GM23338 (cell line): ENCODE results near the gene PTPRN2. TPM values are rescaled to one million over a fixed set of nuclear protein-coding genes. Genes with fewer than 3 reads are reported as not detected.

Source experiments
- CREB1 ChIP-seq: fragments of 250-450 bp; sonication (Bioruptor Pico); IDR thresholded peaks from 2 replicates; pipeline ENCODE4 v1.5.0; 2020; ENCODE audit warnings: low read depth, mild to moderate bottlenecking, moderate library complexity
- EZH2 ChIP-seq: fragments of 200-600 bp; sonication (generic); IDR thresholded peaks from one replicate; pipeline ENCODE4 v1.8.0; 2017; ENCODE audit warnings: antibody characterized with exemption, mild to moderate bottlenecking, low read depth; ENCODE audit not compliant: unreplicated experiment
- EZH2phosphoT487 ChIP-seq: fragments of 200-600 bp; sonication (generic); IDR thresholded peaks from one replicate; pipeline ENCODE4 v1.8.1; 2018; ENCODE audit warnings: antibody characterized with exemption; ENCODE audit not compliant: unreplicated experiment
- JUNB ChIP-seq: IDR thresholded peaks from one replicate; pipeline ENCODE4 v1.6.1; 2016; ENCODE audit warnings: antibody characterized with exemption; ENCODE audit not compliant: unreplicated experiment
- STAT1 ChIP-seq: IDR thresholded peaks from one replicate; pipeline ENCODE4 v1.6.1; 2016; ENCODE audit warnings: antibody characterized with exemption; ENCODE audit not compliant: unreplicated experiment
- ZNF331 ChIP-seq: fragments of 250-450 bp; sonication (Bioruptor Pico); IDR thresholded peaks from 2 replicates; pipeline ENCODE4 v1.5.0; 2020; ENCODE audit warnings: low read depth, mild to moderate bottlenecking, moderate library complexity
- polyA plus RNA-seq: library from polyadenylated mRNA; unstranded; fragments of >200 nt; fragmentation: Nextera tagmentation; extraction: Ambion mirVana; gene quantifications from 2 replicates; pipeline ENCODE4 v1.2.1, GENCODE V29; 2016
- total RNA-seq: library from RNA; depleted of rRNA; stranded (reverse); fragments of >200 nt; shearing (Covaris generic); gene quantifications from 2 replicates; pipeline ENCODE4 v1.2.3, GENCODE V29; 2014
- TF ChIP-seq, protein P1 (sequence below): IDR thresholded peaks from one replicate; pipeline ENCODE4 v1.6.1; 2018; ENCODE audit warnings: antibody characterized with exemption; ENCODE audit not compliant: unreplicated experiment
- TF ChIP-seq, protein P2 (sequence below): fragments of 250-450 bp; sonication (Bioruptor Pico); IDR thresholded peaks from 2 replicates; pipeline ENCODE4 v1.5.0; 2020; ENCODE audit warnings: mild to moderate bottlenecking, moderate library complexity

PTPRN2 gene
- total and polyA plus RNA-seq, 2 experiments from 2014 or later: 0.87 to 4.0 TPM

DNA sequence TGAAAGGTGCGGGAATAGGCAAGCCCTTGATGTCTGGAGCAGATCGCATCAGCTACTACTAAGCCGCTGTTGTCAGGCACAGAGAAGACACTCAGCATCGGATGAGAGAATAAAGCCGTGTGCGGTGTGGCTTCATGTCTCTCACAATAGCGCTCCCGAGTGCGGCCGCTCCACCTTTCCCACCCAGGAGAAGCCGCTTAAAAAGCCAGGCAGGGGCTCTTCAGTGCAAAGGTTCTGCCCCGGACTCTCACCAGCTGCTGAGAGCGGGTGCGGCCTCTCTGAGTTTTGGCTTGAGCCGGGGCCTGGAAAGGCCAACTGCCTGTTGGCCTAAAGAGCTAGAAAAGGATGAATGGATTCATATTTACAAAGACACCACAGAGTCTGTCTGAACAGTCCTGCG lies 650.2 kb downstream of the PTPRN2 start (continued):
- TF ChIP-seq, protein P1, sequence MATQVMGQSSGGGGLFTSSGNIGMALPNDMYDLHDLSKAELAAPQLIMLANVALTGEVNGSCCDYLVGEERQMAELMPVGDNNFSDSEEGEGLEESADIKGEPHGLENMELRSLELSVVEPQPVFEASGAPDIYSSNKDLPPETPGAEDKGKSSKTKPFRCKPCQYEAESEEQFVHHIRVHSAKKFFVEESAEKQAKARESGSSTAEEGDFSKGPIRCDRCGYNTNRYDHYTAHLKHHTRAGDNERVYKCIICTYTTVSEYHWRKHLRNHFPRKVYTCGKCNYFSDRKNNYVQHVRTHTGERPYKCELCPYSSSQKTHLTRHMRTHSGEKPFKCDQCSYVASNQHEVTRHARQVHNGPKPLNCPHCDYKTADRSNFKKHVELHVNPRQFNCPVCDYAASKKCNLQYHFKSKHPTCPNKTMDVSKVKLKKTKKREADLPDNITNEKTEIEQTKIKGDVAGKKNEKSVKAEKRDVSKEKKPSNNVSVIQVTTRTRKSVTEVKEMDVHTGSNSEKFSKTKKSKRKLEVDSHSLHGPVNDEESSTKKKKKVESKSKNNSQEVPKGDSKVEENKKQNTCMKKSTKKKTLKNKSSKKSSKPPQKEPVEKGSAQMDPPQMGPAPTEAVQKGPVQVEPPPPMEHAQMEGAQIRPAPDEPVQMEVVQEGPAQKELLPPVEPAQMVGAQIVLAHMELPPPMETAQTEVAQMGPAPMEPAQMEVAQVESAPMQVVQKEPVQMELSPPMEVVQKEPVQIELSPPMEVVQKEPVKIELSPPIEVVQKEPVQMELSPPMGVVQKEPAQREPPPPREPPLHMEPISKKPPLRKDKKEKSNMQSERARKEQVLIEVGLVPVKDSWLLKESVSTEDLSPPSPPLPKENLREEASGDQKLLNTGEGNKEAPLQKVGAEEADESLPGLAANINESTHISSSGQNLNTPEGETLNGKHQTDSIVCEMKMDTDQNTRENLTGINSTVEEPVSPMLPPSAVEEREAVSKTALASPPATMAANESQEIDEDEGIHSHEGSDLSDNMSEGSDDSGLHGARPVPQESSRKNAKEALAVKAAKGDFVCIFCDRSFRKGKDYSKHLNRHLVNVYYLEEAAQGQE: no peak
- no peak for TF ChIP-seq JUNB
- no peak for TF ChIP-seq CREB1 (CRISPR knock-in tag)
- TF ChIP-seq EZH2: no peak
- no peak for TF ChIP-seq ZNF331
- no peak for TF ChIP-seq STAT1
- no peak for TF ChIP-seq EZH2phosphoT487
- TF ChIP-seq, protein P2, sequence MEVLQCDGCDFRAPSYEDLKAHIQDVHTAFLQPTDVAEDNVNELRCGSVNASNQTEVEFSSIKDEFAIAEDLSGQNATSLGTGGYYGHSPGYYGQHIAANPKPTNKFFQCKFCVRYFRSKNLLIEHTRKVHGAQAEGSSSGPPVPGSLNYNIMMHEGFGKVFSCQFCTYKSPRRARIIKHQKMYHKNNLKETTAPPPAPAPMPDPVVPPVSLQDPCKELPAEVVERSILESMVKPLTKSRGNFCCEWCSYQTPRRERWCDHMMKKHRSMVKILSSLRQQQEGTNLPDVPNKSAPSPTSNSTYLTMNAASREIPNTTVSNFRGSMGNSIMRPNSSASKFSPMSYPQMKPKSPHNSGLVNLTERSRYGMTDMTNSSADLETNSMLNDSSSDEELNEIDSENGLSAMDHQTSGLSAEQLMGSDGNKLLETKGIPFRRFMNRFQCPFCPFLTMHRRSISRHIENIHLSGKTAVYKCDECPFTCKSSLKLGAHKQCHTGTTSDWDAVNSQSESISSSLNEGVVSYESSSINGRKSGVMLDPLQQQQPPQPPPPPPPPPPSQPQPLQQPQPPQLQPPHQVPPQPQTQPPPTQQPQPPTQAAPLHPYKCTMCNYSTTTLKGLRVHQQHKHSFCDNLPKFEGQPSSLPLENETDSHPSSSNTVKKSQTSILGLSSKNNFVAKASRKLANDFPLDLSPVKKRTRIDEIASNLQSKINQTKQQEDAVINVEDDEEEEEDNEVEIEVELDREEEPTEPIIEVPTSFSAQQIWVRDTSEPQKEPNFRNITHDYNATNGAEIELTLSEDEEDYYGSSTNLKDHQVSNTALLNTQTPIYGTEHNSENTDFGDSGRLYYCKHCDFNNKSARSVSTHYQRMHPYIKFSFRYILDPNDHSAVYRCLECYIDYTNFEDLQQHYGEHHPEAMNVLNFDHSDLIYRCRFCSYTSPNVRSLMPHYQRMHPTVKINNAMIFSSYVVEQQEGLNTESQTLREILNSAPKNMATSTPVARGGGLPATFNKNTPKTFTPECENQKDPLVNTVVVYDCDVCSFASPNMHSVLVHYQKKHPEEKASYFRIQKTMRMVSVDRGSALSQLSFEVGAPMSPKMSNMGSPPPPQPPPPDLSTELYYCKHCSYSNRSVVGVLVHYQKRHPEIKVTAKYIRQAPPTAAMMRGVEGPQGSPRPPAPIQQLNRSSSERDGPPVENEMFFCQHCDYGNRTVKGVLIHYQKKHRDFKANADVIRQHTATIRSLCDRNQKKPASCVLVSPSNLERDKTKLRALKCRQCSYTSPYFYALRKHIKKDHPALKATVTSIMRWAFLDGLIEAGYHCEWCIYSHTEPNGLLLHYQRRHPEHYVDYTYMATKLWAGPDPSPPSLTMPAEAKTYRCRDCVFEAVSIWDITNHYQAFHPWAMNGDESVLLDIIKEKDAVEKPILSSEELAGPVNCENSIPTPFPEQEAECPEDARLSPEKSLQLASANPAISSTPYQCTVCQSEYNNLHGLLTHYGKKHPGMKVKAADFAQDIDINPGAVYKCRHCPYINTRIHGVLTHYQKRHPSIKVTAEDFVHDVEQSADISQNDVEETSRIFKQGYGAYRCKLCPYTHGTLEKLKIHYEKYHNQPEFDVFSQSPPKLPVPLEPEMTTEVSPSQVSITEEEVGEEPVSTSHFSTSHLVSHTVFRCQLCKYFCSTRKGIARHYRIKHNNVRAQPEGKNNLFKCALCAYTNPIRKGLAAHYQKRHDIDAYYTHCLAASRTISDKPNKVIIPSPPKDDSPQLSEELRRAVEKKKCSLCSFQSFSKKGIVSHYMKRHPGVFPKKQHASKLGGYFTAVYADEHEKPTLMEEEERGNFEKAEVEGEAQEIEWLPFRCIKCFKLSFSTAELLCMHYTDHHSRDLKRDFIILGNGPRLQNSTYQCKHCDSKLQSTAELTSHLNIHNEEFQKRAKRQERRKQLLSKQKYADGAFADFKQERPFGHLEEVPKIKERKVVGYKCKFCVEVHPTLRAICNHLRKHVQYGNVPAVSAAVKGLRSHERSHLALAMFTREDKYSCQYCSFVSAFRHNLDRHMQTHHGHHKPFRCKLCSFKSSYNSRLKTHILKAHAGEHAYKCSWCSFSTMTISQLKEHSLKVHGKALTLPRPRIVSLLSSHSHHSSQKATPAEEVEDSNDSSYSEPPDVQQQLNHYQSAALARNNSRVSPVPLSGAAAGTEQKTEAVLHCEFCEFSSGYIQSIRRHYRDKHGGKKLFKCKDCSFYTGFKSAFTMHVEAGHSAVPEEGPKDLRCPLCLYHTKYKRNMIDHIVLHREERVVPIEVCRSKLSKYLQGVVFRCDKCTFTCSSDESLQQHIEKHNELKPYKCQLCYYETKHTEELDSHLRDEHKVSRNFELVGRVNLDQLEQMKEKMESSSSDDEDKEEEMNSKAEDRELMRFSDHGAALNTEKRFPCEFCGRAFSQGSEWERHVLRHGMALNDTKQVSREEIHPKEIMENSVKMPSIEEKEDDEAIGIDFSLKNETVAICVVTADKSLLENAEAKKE (CRISPR knock-in tag): no peak
